AG04450 (cell line): Measurements from ENCODE around the gene TSKS. TPM values are rescaled to one million over a fixed set of nuclear protein-coding genes. Genes with fewer than 3 reads are reported as not detected.

Experiments
- CTCF ChIA-PET: fragments of 300-600, 350-600 bp; formaldehyde crosslinking; extraction: SDS; loops from one replicate; lab custom pipeline; 2022; ENCODE audit warnings: antibody characterized with exemption, inconsistent platforms; lab: Charles Lee
- POLR2A ChIA-PET: fragments of 350-600 bp; formaldehyde crosslinking; extraction: SDS; loops from one replicate; lab custom pipeline; 2021; ENCODE audit warnings: antibody characterized with exemption, inconsistent platforms; lab: Yijun Ruan, JAX
- DNase-seq: peaks from one replicate; pipeline ENCODE4 v3.0.0-alpha.2; 2011; ENCODE audit warnings: low read depth, low spot score
- H3K27ac ChIP-seq: one replicate; pipeline ENCODE4 v1.5.1; 2012; ENCODE audit warnings: low read depth, low read length, control low read depth
- H3K27me3 ChIP-seq: one replicate; pipeline ENCODE4 v1.6.0; 2012; ENCODE audit warnings: low read length; ENCODE audit not compliant: control insufficient read depth, insufficient read depth
- H3K4me3 ChIP-seq: 2 replicates; pipeline ENCODE4 v1.5.1; 2011; ENCODE audit warnings: mild to moderate bottlenecking, low read depth, low read length, control low read depth
- H3K9me3 ChIP-seq: 2 replicates; pipeline ENCODE4 v1.5.1; 2012; ENCODE audit warnings: low read length; ENCODE audit not compliant: control insufficient read depth, insufficient read depth
- polyA plus RNA-seq: library from polyadenylated mRNA; depleted of rRNA; stranded (reverse); fragments of >200 nt; gene quantifications from 2 replicates; pipeline ENCODE4 v1.2.3, GENCODE V29; 2011
- TF ChIP-seq, protein P1 (sequence below): IDR thresholded peaks from 2 replicates; pipeline ENCODE4 v1.5.1; 2011; ENCODE audit warnings: low read depth, low read length, control low read depth, inconsistent platforms

The TSKS gene
- polyA plus RNA-seq, 1 experiment: not detected

DNA sequence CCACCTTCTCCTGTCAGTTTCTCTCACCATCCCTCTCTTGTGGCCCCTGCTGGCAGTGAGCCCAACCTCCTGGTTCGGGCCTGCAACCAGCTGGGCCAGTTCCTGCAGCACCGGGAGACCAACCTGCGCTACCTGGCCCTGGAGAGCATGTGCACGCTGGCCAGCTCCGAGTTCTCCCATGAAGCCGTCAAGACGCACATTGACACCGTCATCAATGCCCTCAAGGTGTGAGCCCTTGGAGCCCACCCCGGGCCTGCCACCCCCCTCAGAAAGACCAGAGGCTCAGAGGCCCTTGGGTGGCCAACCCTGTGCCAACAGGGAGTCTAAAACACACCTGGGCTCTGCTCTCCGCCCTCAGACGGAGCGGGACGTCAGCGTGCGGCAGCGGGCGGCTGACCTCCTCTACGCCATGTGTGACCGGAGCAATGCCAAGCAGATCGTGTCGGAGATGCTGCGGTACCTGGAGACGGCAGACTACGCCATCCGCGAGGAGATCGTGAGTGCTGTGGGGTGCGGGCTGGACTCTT, 36.2 kb upstream of the TSKS start:
- POLR2A ChIA-PET: no interaction called here
- Histone ChIP-seq H3K9me3 (peaks cover 3% of the 10 kb centered on the region; the same call in 1 of the 2 replicates), H3K27me3 (no peaks in the 10 kb centered on the region), H3K27ac (no peak overlapping the region), H3K4me3 (no peak overlapping the region)
- DNase-seq: no peak
- TF ChIP-seq, protein P1, sequence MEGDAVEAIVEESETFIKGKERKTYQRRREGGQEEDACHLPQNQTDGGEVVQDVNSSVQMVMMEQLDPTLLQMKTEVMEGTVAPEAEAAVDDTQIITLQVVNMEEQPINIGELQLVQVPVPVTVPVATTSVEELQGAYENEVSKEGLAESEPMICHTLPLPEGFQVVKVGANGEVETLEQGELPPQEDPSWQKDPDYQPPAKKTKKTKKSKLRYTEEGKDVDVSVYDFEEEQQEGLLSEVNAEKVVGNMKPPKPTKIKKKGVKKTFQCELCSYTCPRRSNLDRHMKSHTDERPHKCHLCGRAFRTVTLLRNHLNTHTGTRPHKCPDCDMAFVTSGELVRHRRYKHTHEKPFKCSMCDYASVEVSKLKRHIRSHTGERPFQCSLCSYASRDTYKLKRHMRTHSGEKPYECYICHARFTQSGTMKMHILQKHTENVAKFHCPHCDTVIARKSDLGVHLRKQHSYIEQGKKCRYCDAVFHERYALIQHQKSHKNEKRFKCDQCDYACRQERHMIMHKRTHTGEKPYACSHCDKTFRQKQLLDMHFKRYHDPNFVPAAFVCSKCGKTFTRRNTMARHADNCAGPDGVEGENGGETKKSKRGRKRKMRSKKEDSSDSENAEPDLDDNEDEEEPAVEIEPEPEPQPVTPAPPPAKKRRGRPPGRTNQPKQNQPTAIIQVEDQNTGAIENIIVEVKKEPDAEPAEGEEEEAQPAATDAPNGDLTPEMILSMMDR: no peak
- CTCF ChIA-PET: no interaction called here

DNA sequence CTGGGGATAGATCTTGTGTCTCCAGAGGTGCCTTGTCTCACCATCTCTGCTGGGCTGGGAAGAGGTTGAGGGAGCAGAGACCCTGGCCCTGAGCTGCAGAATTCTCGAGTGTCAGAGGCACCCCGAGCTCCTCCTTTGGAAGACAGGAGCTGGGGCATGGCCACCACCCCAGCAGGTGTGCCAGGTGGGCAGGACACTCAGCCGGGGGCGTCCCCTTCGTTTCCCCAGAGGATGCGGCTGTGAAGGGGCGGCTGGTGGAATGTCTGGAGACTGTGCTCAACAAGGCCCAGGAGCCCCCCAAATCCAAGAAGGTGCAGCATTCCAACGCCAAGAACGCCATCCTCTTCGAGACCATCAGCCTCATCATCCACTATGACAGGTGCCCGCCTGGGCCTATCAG, 35.5 kb upstream of the TSKS start:
- DNase-seq: no peak
- Histone ChIP-seq H3K27ac (no peak overlapping the region), H3K9me3 (peaks cover 3% of the 10 kb centered on the region; the same call in 1 of the 2 replicates), H3K27me3 (no peaks in the 10 kb centered on the region), H3K4me3 (no peak overlapping the region)
- TF ChIP-seq, protein P1: no peak
- POLR2A ChIA-PET: no interaction called here
- CTCF ChIA-PET: no interaction called here

DNA sequence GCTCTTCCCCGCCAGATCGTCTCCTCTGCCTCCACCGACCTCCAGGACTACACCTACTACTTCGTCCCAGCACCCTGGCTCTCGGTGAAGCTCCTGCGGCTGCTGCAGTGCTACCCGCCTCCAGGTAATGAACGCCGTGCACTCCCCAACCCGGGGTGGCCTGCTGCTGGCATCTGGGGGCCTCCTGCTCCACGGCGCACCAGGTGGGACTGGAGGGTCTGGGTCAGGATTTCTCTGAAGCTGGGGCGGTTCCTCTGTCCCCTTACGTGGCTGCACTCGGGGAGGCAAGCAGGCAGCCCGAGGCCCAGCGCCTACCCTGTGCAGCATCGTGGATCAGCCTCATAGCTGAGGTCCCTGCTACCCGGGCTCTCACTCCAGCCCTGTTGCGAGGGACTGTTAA, 32.5 kb upstream of the TSKS start:
- TF ChIP-seq, protein P1: no peak
- Histone ChIP-seq H3K9me3 (peaks cover 3% of the 10 kb centered on the region; the same call in 1 of the 2 replicates), H3K27me3 (no peaks in the 10 kb centered on the region), H3K4me3 (no peak overlapping the region), H3K27ac (no peak overlapping the region)
- no peak for DNase-seq
- POLR2A ChIA-PET: no interaction called here
- CTCF ChIA-PET: no interaction called here

DNA sequence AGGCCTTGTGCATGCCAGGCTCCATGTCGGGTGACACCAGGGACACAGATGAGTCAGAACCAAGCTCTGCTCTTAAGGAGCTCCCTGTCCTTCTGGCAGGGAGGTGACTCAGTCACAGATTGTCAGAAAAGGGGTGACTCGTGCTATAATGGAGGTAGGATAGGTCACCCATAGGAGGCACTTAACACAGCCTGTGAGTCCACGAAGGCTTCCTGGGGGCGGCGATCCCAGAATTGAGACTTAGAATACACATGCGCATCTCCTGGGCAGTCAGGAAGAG, 30.4 kb upstream of the TSKS start:
- POLR2A ChIA-PET: no interaction called here
- TF ChIP-seq, protein P1: no peak
- Histone ChIP-seq H3K9me3 (no peaks in the 10 kb centered on the region), H3K27ac (no peak overlapping the region), H3K27me3 (no peaks in the 10 kb centered on the region), H3K4me3 (no peak overlapping the region)
- no peak for DNase-seq
- CTCF ChIA-PET: no interaction called here

DNA sequence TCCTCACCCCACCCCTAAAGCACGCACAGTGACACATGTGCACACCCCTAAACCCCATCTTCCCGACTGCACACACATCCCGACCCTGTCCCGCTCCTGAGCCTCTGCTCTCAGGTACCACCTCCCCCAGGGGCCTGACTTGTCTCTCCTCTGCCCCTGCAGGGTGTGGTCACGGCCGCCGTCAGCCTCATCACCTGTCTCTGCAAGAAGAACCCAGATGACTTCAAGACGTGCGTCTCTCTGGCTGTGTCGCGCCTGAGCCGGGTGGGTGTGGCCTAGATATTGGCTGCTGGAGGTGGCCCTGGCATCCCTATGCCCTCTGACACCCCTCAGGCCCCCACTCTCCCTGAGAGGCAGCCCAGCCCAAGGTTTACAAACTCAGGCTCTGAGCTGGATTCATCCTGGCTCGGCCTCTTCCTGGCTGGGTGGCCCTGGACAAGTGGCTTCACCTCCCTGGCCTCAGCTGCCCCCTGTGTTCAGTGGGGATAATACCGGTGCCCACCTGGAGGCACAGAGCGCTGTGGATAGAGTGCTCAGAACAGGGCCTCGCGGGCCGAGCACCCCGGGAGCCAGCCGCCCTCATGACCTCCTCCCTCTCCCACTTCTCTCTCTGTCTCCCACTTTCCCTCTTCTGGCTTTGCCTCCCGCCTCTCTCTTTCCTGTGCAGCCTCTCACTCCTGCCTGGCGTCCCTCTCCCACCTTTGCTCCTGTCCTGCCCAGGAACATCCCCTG, 29.9 kb upstream of the TSKS start:
- CTCF ChIA-PET: no interaction called here
- Histone ChIP-seq H3K4me3 (no peak overlapping the region), H3K27ac (no peak overlapping the region), H3K27me3 (no peaks in the 10 kb centered on the region), H3K9me3 (no peaks in the 10 kb centered on the region)
- POLR2A ChIA-PET: no interaction called here
- TF ChIP-seq, protein P1: no peak
- DNase-seq: no peak
